Measurements from ENCODE around the gene JUN. TPM values are rescaled to one million over a fixed set of nuclear protein-coding genes. Genes with fewer than 3 reads are reported as not detected.
A peak's percentile ranks its signal among the peaks of the same experiment; 100 is the strongest.

The JUN gene
- total RNA-seq, 4 donors from 2014 or later = 93.8 to 589 (median 205) TPM

GRCh38 chr1:58784758-58785441 lies 1.1 kb upstream of the JUN start:
- intact Hi-C loops (cut with DNase I; ENCODE audit: low total_unique reads) = no loop called here
- H3K4me3 ChIP-seq (ENCODE audit: low read depth, poor library complexity, severe bottlenecking) = peak overlapping the region; percentile 67
- peak; percentile 91 to 98 for DNase-seq (ENCODE audit: low spot score in 2 of 2)
- TF ChIP-seq POLR2A (IDR thresholded peaks at IDR 0.05) = no peak
- no peak for TF ChIP-seq CTCF (IDR thresholded peaks at IDR 0.05)
- WGBS, 2 donors = 0 to 1% methylated on average over 41 to 55 of the region's 56 CpGs

- peak overlapping the region; percentile 85 for H3K4me3 ChIP-seq (ENCODE audit: low read depth, poor library complexity, severe bottlenecking)
- WGBS, 2 donors = 0 to 1% methylated on average over 32 to 46 of the region's 86 CpGs
- intact Hi-C loops (cut with DNase I; ENCODE audit: low total_unique reads) = no loop called here
- no peak for TF ChIP-seq POLR2A (IDR thresholded peaks at IDR 0.05)
- no peak for TF ChIP-seq CTCF (IDR thresholded peaks at IDR 0.05)
- DNase-seq (ENCODE audit: low spot score in 2 of 2) = peak; percentile 37 to 93
Observed at GRCh38 chr1:58783090-58783992, 506 bp downstream of the JUN start.

GRCh38 chr1:58782178-58783089 lies 1.4 kb downstream of the JUN start:
- H3K4me3 ChIP-seq (ENCODE audit: low read depth, poor library complexity, severe bottlenecking) = peak overlapping the region; percentile 85
- intact Hi-C loops (cut with DNase I; ENCODE audit: low total_unique reads) = no loop called here
- TF ChIP-seq CTCF (IDR thresholded peaks at IDR 0.05) (no peak), POLR2A (IDR thresholded peaks at IDR 0.05) (no peak)
- WGBS, 2 donors = 0 to 2% methylated on average over 31 to 51 of the region's 82 CpGs
- peak; percentile 31 to 92 for DNase-seq (ENCODE audit: low spot score in 2 of 2)

GRCh38 chr1:58781541-58782177 lies 2.2 kb downstream of the JUN start:
- 1% methylated on average over 30 to 32 of the region's 32 CpGs for WGBS, 2 donors
- intact Hi-C loops (cut with DNase I; ENCODE audit: low total_unique reads) = no loop called here
- no peak for TF ChIP-seq POLR2A (IDR thresholded peaks at IDR 0.05)
- TF ChIP-seq CTCF (IDR thresholded peaks at IDR 0.05) = peak in 1 of 3 donors; percentile 24
- DNase-seq (ENCODE audit: low spot score in 2 of 2) = peak; percentile 61 to 94
- H3K4me3 ChIP-seq (ENCODE audit: low read depth, poor library complexity, severe bottlenecking) = peak overlapping the region; percentile 85

GRCh38 chr1:58780836-58781452 lies 2.9 kb downstream of the JUN start:
- H3K4me3 ChIP-seq (ENCODE audit: low read depth, poor library complexity, severe bottlenecking) = no peak overlapping the region
- intact Hi-C loops (cut with DNase I; ENCODE audit: low total_unique reads) = no loop called here
- WGBS, 2 donors = 17 to 24% methylated on average over 2 of the region's 2 CpGs
- TF ChIP-seq CTCF (IDR thresholded peaks at IDR 0.05) (no peak), POLR2A (IDR thresholded peaks at IDR 0.05) (no peak)
- no peak for DNase-seq (ENCODE audit: low spot score in 2 of 2)
